SK-N-MC (cell line): ENCODE data around the gene FA2H.
A peak's percentile ranks its signal among the peaks of the same experiment; 100 is the strongest.

ENCODE experiments used
- DNase-seq: peaks from one replicate; pipeline ENCODE4 v3.0.0-alpha.2; 2011; ENCODE audit warnings: low read depth, low spot score
- H3K27ac ChIP-seq: fragments of 200-600 bp; sonication (generic); 2 replicates; pipeline ENCODE4 v1.5.1; 2016; ENCODE audit warnings: mixed run types
- H3K36me3 ChIP-seq: fragments of 200-600 bp; sonication (generic); 2 replicates; pipeline ENCODE4 v1.6.1; 2017; ENCODE audit warnings: antibody characterized with exemption, low read length, mixed read lengths; ENCODE audit not compliant: insufficient read depth
- H3K4me3 ChIP-seq: fragments of 200-600 bp; sonication (generic); 2 replicates; pipeline ENCODE4 v1.5.1; 2016
- H3K9ac ChIP-seq: fragments of 200-600 bp; sonication (generic); 2 replicates; pipeline ENCODE4 v1.8.0; 2017; ENCODE audit warnings: mixed run types, mixed read lengths; ENCODE audit not compliant: insufficient read length
- H3K9me3 ChIP-seq: fragments of 200-600 bp; sonication (generic); 2 replicates; pipeline ENCODE4 v1.6.1; 2017; ENCODE audit warnings: low read depth, mild to moderate bottlenecking, antibody characterized with exemption, low read length, moderate library complexity, mixed read lengths
- EZH2 ChIP-seq: fragments of 200-600 bp; sonication (generic); IDR thresholded peaks from one replicate; pipeline ENCODE4 v1.6.1; 2017; ENCODE audit warnings: antibody characterized with exemption
- FOXP2 ChIP-seq: optimal IDR thresholded peaks from 2 replicates; pipeline ENCODE3; 2011; ENCODE audit warnings: mild to moderate bottlenecking, moderate library complexity; ENCODE audit not compliant: insufficient read depth; ENCODE audit errors: extremely low read length, control extremely low read depth
- POLR2AphosphoS5 ChIP-seq: IDR thresholded peaks from 2 replicates; pipeline ENCODE4 v1.6.1; 2012; ENCODE audit warnings: mild to moderate bottlenecking, low read depth, low read length, borderline replicate concordance

The FA2H gene

DNA sequence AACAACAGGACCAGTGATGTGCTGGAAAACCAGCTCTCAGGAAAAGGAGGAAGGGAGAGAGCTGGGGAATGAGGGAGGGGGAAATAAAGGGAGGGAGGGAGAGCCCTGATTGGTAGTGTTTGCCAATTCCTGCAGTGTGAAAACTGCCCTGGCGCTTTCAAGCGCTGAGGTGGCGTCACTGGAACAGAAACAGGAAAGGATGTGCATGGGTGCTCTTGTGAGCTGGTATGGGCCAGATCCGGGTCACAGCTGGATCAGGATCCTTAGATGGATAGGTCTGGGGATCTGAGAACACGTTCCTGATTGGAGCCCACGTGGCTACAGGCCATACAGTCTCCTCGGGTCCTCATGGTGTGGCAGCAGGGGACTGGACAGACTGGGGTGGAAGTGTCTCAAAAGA is 57.3 kb downstream of the FA2H start:
- DNase-seq = no peak
- no peaks in the 10 kb centered on the region for H3K36me3 ChIP-seq
- H3K9ac ChIP-seq = no peak overlapping the region
- no peaks in the 10 kb centered on the region for H3K9me3 ChIP-seq
- H3K27ac ChIP-seq = no peak overlapping the region
- TF ChIP-seq POLR2AphosphoS5 = no peak
- no peak for TF ChIP-seq FOXP2
- TF ChIP-seq EZH2 = no peak
- no peak overlapping the region for H3K4me3 ChIP-seq

DNA sequence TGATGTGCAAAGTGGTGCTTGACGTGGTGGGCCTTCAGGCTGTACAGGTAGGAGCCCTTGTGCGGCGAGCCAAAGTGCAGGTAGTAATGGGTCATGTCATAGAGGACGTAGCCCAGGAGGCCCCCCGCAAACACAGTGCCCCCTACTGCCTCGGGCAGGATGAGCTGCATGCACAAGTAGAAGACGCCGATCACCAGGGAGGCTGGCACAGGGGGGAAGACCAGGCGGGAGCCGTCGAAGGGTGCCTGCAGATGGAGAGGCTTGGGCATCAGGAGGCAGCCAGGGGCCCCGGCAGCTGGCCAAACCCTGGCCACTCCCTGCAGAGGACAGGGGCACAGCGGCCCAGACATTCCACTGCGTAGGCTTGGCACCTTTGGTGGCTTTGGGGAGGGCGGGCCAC is 58.3 kb downstream of the FA2H start:
- H3K9ac ChIP-seq = no peak overlapping the region
- H3K27ac ChIP-seq = no peak overlapping the region
- TF ChIP-seq POLR2AphosphoS5 = no peak
- TF ChIP-seq FOXP2 = no peak
- no peak for TF ChIP-seq EZH2
- no peaks in the 10 kb centered on the region for H3K36me3 ChIP-seq
- DNase-seq = no peak
- no peak overlapping the region for H3K4me3 ChIP-seq
- H3K9me3 ChIP-seq = no peaks in the 10 kb centered on the region

DNA sequence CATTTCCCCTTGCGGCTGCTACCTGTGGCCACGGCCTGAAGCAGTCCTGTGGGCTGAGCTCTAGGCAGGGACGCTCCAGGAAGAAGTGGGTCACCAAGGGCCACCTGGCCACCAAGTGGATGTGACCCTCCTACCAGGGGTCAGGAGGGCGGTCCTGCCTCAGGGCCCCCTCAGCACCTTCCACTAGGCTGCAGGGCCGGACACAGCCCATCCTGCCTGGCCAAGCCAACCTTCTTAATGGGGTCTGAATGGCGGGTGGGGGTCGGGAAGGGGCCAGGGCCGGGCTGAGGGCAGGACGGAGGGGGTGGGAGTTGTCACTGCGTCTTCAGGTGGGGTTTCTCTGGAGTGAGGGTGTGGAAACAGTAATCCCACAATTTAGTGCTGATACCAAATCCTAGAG is 60.7 kb downstream of the FA2H start:
- no peak overlapping the region for H3K9ac ChIP-seq
- no peak overlapping the region for H3K4me3 ChIP-seq
- no peaks in the 10 kb centered on the region for H3K36me3 ChIP-seq
- no peak for DNase-seq
- no peak overlapping the region for H3K27ac ChIP-seq
- no peaks in the 10 kb centered on the region for H3K9me3 ChIP-seq
- no peak for TF ChIP-seq POLR2AphosphoS5
- no peak for TF ChIP-seq EZH2
- no peak for TF ChIP-seq FOXP2

DNA sequence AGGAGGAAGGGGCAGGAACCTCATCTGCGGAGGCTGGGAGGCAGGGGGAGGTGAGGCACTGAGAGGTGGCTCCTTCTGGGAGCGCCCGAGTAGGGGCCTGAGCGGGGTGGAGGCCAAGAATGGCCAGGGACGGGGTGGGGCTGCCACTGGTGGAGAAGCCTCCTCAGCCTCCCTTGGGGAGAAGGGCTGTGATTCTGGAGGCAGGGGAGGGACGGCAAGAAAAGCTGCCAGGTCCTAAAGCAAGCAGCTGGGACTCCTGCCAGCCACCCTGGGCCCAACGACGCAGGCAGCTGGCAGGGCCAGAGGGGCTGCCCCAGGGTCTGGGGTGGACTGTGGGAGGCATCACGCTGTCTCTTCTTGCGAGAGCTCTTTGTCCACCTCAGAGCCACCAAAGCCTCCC is 61.3 kb downstream of the FA2H start:
- no peak for DNase-seq
- no peak for TF ChIP-seq EZH2
- TF ChIP-seq FOXP2 = no peak
- no peak for TF ChIP-seq POLR2AphosphoS5
- Histone ChIP-seq H3K9ac (no peak overlapping the region), H3K4me3 (no peak overlapping the region), H3K27ac (no peak overlapping the region), H3K9me3 (no peaks in the 10 kb centered on the region), H3K36me3 (no peaks in the 10 kb centered on the region)

DNA sequence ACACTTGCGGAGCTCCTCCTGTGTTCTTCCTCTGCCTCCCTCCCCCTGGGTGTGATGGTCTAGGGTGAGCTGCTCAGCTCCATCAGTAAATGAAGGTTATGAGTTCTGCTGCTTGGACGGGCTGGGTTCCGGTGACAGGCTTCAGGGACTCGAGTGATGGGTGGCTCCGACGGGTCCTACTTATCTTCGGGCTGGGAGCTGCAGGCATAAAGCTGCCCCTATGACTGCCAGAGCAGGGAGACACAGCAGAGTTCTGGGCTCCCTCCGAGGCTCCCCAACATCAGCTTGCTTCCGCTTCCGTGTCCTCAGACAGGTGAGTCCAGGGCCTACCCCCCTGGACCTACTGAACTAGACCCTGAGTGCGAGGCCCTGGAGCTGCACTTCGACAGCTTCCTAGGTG is 62.7 kb downstream of the FA2H start:
- Histone ChIP-seq H3K9ac (no peak overlapping the region), H3K9me3 (no peaks in the 10 kb centered on the region), H3K27ac (no peak overlapping the region), H3K4me3 (no peak overlapping the region), H3K36me3 (no peaks in the 10 kb centered on the region)
- no peak for TF ChIP-seq EZH2
- no peak for TF ChIP-seq FOXP2
- no peak for TF ChIP-seq POLR2AphosphoS5
- DNase-seq = no peak

DNA sequence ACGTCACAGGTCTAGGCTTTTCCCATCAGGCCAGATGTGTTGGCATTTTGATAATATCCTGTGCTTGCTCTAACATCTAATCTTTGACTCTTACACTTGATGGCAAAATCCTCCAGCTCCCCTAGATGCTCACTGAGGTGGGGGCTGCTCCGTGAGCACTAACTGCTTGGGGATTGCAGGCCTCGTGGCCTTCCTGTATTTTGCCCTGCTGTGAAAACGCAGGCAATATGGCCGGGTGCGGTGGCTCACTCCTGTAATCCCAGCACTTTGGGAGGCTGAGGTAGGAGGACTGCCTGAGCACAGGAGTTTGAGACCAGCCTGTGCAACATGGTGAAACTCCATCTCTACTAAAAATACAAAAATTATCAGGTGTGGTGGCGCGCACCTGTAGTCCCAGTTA is 64.2 kb downstream of the FA2H start:
- Histone ChIP-seq H3K9me3 (no peaks in the 10 kb centered on the region), H3K4me3 (no peak overlapping the region), H3K9ac (no peak overlapping the region), H3K36me3 (no peaks in the 10 kb centered on the region), H3K27ac (no peak overlapping the region)
- no peak for DNase-seq
- no peak for TF ChIP-seq FOXP2

DNA sequence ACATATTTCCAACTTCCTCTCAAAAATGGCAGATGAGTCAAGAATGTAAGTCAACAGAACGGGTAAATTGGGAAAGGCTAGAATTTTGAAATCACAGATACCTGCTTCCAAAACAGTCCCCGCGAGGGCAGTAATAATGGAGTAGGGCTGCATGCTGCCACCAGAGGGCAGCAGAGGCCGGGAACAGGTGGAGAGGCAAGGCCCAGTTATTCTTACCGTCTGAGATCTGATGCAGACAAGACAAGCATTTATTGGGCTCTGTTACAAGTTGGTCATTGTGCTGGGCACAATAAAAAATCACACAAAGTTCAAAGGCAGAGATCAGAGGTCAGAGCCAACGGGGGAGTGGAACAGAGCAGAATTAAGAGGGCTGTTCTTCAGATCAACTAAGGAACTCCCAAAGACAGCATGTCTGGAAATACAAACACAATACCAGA is 65.2 kb downstream of the FA2H start:
- H3K36me3 ChIP-seq = no peaks in the 10 kb centered on the region
- no peak for DNase-seq
- no peaks in the 10 kb centered on the region for H3K9me3 ChIP-seq
- H3K9ac ChIP-seq = no peak overlapping the region
- H3K27ac ChIP-seq = no peak overlapping the region
- no peak for TF ChIP-seq FOXP2
- TF ChIP-seq EZH2 = no peak
- TF ChIP-seq POLR2AphosphoS5 = no peak
- no peak overlapping the region for H3K4me3 ChIP-seq

DNA sequence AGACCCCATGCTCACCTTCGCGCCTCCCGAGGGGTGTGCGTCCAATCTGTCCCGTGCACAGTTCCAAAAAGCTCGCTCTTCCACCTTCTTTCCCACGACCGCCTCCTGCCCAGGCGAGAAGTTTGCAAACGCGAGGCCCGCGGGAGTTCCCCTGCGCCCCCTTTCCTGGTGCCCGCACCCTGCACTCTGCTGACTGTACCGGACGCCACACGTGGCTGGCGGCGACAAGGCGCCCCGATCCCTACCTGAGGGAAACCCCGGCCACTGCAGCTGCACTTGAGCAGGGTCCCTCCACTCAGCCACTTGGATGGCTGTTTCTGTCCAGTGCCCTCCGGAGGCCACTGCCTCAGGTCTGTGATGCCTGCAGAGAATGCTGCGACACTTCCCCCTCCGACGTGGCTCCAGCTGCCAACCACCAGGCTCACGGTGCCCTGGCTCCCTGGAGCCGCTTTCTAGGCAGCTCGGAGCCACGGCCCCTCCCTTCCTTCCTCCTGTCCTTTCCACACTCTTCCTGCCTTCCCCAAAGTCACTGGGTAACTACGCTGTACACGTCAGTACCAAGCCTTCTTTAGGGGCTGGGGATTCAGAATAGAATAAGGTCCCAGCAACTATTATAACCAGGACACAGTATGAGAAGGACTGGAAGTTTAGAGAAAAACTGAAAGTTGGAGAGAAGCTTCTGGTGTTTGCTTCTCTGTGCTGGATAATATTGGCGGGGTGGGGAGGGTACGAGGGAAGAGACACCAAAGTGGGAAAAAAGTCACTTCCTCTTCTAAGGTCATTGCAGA is 74.0 kb downstream of the FA2H start, which contains the start of gene MLKL:
Gene MLKL (minus strand): TSS at position 425 of the 788 bp plus-strand sequence. CDS start 5,105 bp downstream, outside the sequence.
- DNase-seq = no peak
- TF ChIP-seq POLR2AphosphoS5 (peak; percentile 24; the same call in 1 of the 2 replicates), FOXP2 (no peak)
- no peaks in the 10 kb centered on the region for H3K36me3 ChIP-seq
- H3K27ac ChIP-seq = no peak within 1 kb of the TSS
- H3K9me3 ChIP-seq = no peaks in the 10 kb centered on the region
- H3K4me3 ChIP-seq = peak within 1 kb of the TSS; percentile 64
- H3K9ac ChIP-seq = peak within 1 kb of the TSS; percentile 41

DNA sequence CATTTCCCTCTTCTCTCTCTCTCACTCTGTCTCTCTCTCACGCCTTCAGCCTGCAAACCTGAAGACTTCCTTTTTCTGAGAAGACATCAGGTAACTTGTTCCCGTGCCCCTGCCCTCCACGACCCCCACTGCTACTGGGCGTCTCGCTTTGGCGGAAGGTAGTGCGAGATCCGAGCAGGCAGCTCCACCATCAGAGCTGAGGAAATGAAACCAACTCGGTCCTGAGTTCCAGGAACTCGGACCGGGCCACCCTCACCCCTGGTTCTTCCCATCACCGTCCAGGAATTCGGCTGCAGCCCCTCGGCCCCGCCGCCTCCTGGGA is 74.5 kb downstream of the FA2H start:
- Histone ChIP-seq H3K36me3 (no peaks in the 10 kb centered on the region), H3K27ac (no peak overlapping the region), H3K9me3 (no peaks in the 10 kb centered on the region), H3K4me3 (peak overlapping the region; percentile 64), H3K9ac (no peak overlapping the region)
- no peak for TF ChIP-seq FOXP2
- no peak for TF ChIP-seq EZH2
- TF ChIP-seq POLR2AphosphoS5 = no peak
- no peak for DNase-seq
